Measurements from ENCODE around the gene SIRPG.

SIRPG gene

DNA sequence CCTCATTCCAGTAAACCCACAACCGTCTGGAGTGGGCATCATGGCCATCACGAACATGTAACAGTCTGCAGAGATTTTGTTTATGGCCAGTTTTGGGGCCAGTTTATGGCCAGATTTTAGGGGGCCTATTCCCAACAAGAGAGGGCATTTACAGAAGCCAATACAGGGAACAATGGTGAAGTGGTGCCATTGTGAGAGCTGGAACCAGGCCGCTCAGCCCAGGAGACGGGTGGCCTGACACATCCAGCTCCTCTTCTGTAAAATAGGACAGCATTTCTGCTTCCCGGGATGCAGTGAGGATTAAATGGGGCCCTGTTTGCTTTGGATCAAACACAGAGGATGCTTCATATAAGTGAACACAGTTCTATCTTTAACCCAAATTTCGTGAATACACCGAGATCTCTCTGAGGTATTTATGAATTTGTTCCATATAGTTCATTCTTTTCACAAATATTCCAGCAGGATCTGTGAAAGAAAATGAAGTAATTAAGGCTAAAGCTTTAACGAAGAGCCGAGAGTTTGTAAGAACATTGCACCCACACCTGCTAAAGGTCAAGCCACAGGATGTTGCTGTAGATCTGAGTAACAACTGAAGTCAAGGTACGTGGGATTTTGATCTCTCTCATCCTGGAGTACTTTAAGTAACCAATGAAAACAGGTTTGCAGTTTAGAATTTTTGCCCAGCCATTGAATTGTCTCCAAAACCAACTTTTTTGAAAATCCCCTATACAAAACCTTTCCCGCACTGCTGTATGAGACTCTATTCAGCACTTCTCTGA lies 14.5 kb upstream of the SIRPG start:
- no peak for DNase-seq
- ChIA-PET POLR2A (no interaction called here), CTCF (no interaction called here)
- H3K27ac ChIP-seq (ENCODE audit: insufficient read depth in 1 of 2, low read depth in 1 of 2, low read length in 2 of 2, poor library complexity in 1 of 2, severe bottlenecking in 2 of 2): no peak overlapping the region
- H3K4me1 ChIP-seq (ENCODE audit: control extremely low read depth in 1 of 4, control insufficient read depth in 4 of 4, insufficient read depth in 4 of 4, low read length in 3 of 4): no peaks in the 10 kb centered on the region
- H3K9me3 ChIP-seq (ENCODE audit: control extremely low read depth in 1 of 5, control insufficient read depth in 4 of 5, insufficient read depth in 2 of 5, low read depth in 1 of 5, low read length in 4 of 5): peaks cover 0 to 9% (median 0%) of the 10 kb centered on the region in 5 experiments
- peaks cover 0 to 62% (median 9%) of the 10 kb centered on the region in 5 experiments for H3K27me3 ChIP-seq (replicated peaks in 2 of 5; ENCODE audit: control insufficient read depth in 4 of 5, insufficient read depth in 5 of 5, low read length in 4 of 5)
- H3K36me3 ChIP-seq (ENCODE audit: control insufficient read depth in 4 of 4, insufficient read depth in 4 of 4, low read length in 3 of 4): no peaks in the 10 kb centered on the region
- WGBS (ENCODE audit: insufficient coverage): 85% methylated on average over 8 of the region's 11 CpGs
- H3K4me3 ChIP-seq (ENCODE audit: control insufficient read depth in 1 of 7, extremely low read depth in 1 of 7, insufficient read depth in 4 of 7, low read depth in 2 of 7, low read length in 6 of 7): no peak overlapping the region

DNA sequence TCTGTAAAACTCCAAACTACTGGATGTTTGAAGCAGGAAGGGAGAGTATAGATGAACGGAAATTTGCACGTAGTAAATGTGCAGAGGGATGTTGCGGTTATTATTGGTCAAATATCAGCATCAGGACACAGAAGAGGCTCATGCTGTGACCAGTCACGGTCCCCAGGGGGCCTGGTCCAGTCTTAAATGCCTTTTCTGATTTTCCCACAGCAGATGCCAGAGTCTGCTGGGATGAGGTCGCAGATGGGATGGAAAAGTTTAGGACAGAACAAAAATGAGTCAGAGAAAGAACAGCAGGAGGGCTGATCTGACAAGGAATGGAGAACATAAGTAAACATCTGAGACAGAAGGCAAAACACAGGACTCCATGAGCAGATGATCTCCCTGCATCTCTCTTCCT lies 11.7 kb upstream of the SIRPG start:
- H3K4me1 ChIP-seq (ENCODE audit: control extremely low read depth in 1 of 4, control insufficient read depth in 4 of 4, insufficient read depth in 4 of 4, low read length in 3 of 4): peaks cover 0 to 8% (median 0%) of the 10 kb centered on the region in 4 experiments
- POLR2A ChIA-PET: no interaction called here
- no peak overlapping the region for H3K4me3 ChIP-seq (ENCODE audit: control insufficient read depth in 1 of 7, extremely low read depth in 1 of 7, insufficient read depth in 4 of 7, low read depth in 2 of 7, low read length in 6 of 7)
- WGBS (ENCODE audit: insufficient coverage): 98% methylated on average over 5 of the region's 5 CpGs
- CTCF ChIA-PET: no interaction called here
- peaks cover 0 to 41% (median 4%) of the 10 kb centered on the region in 5 experiments for H3K27me3 ChIP-seq (replicated peaks in 2 of 5; ENCODE audit: control insufficient read depth in 4 of 5, insufficient read depth in 5 of 5, low read length in 4 of 5)
- H3K36me3 ChIP-seq (ENCODE audit: control insufficient read depth in 4 of 4, insufficient read depth in 4 of 4, low read length in 3 of 4): no peaks in the 10 kb centered on the region
- no peak for DNase-seq
- peaks cover 0 to 9% (median 0%) of the 10 kb centered on the region in 5 experiments for H3K9me3 ChIP-seq (ENCODE audit: control extremely low read depth in 1 of 5, control insufficient read depth in 4 of 5, insufficient read depth in 2 of 5, low read depth in 1 of 5, low read length in 4 of 5)
- no peak overlapping the region for H3K27ac ChIP-seq (ENCODE audit: insufficient read depth in 1 of 2, low read depth in 1 of 2, low read length in 2 of 2, poor library complexity in 1 of 2, severe bottlenecking in 2 of 2)

DNA sequence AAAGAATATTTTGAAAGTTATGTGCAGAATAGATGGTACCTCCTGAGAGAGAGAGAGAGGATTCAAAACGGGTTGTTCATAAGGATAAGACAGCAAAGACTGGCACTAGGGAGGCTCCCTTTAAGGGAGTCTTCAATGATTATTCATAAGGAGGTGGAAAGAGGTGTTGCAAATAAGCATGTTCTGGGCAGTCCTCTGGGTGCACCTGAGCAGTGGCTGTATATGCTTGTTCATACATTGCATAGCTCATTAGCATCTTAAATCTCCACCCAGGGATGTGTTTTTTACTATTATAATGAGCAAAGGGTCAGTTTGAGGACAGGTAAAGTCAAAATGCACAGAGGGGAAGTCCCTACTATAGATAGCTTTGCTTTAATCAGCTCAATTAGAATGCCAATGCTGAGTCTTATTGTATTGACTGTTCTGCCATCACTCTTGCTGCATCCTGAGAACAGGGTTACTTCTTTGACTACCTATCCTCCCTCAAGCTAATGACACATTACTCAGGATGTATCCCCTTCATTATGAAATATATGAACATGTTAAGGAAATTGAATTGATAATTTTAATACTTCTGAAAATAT lies 10.0 kb upstream of the SIRPG start:
- Histone ChIP-seq H3K9me3 (ENCODE audit: control extremely low read depth in 1 of 5, control insufficient read depth in 4 of 5, insufficient read depth in 2 of 5, low read depth in 1 of 5, low read length in 4 of 5) (peaks cover 0 to 9% (median 0%) of the 10 kb centered on the region in 5 experiments), H3K4me1 (ENCODE audit: control extremely low read depth in 1 of 4, control insufficient read depth in 4 of 4, insufficient read depth in 4 of 4, low read length in 3 of 4) (peaks cover 0 to 8% (median 1%) of the 10 kb centered on the region in 4 experiments), H3K36me3 (ENCODE audit: control insufficient read depth in 4 of 4, insufficient read depth in 4 of 4, low read length in 3 of 4) (no peaks in the 10 kb centered on the region), H3K27ac (ENCODE audit: insufficient read depth in 1 of 2, low read depth in 1 of 2, low read length in 2 of 2, poor library complexity in 1 of 2, severe bottlenecking in 2 of 2) (no peak overlapping the region), H3K27me3 (replicated peaks in 2 of 5; ENCODE audit: control insufficient read depth in 4 of 5, insufficient read depth in 5 of 5, low read length in 4 of 5) (peaks cover 0 to 36% (median 3%) of the 10 kb centered on the region in 5 experiments), H3K4me3 (ENCODE audit: control insufficient read depth in 1 of 7, extremely low read depth in 1 of 7, insufficient read depth in 4 of 7, low read depth in 2 of 7, low read length in 6 of 7) (no peak overlapping the region)
- no peak for DNase-seq
- CTCF ChIA-PET: no interaction called here
- POLR2A ChIA-PET: no interaction called here
- 50% methylated on average over 1 of the region's 1 CpG for WGBS (ENCODE audit: insufficient coverage)

DNA sequence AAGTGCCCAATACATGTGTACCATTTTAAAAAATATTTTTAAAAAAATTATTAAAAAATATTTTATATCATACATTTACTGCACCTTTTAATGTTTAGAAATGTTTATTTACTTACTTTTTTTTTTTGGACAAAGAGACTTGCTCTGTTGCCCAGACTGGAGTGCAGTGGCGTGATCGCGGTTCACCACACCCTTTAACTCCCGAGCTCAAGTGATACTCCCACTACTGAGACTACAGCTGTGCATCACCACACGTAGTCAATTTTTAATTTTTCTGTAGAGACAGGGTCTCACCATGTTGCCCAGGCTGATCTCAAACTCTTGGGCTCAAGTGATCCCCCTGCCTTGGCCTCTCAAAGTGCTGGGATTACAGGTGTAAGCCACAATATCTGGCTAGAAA lies 9.2 kb upstream of the SIRPG start:
- DNase-seq: no peak
- WGBS (ENCODE audit: insufficient coverage): 98% methylated on average over 5 of the region's 5 CpGs
- no peaks in the 10 kb centered on the region for H3K36me3 ChIP-seq (ENCODE audit: control insufficient read depth in 4 of 4, insufficient read depth in 4 of 4, low read length in 3 of 4)
- H3K27ac ChIP-seq (ENCODE audit: insufficient read depth in 1 of 2, low read depth in 1 of 2, low read length in 2 of 2, poor library complexity in 1 of 2, severe bottlenecking in 2 of 2): no peak overlapping the region
- H3K4me1 ChIP-seq (ENCODE audit: control extremely low read depth in 1 of 4, control insufficient read depth in 4 of 4, insufficient read depth in 4 of 4, low read length in 3 of 4): peaks cover 0 to 8% (median 1%) of the 10 kb centered on the region in 4 experiments
- CTCF ChIA-PET: interaction anchor here (1.2 kb wide), 1 partner anchor 10 kb away, joined by 3 read pairs; no protein-coding TSS in a partner anchor
- H3K27me3 ChIP-seq (replicated peaks in 2 of 5; ENCODE audit: control insufficient read depth in 4 of 5, insufficient read depth in 5 of 5, low read length in 4 of 5): peaks cover 0 to 29% (median 6%) of the 10 kb centered on the region in 5 experiments
- POLR2A ChIA-PET: no interaction called here
- no peak overlapping the region for H3K4me3 ChIP-seq (ENCODE audit: control insufficient read depth in 1 of 7, extremely low read depth in 1 of 7, insufficient read depth in 4 of 7, low read depth in 2 of 7, low read length in 6 of 7)
- peaks cover 0 to 7% (median 0%) of the 10 kb centered on the region in 5 experiments for H3K9me3 ChIP-seq (ENCODE audit: control extremely low read depth in 1 of 5, control insufficient read depth in 4 of 5, insufficient read depth in 2 of 5, low read depth in 1 of 5, low read length in 4 of 5)

DNA sequence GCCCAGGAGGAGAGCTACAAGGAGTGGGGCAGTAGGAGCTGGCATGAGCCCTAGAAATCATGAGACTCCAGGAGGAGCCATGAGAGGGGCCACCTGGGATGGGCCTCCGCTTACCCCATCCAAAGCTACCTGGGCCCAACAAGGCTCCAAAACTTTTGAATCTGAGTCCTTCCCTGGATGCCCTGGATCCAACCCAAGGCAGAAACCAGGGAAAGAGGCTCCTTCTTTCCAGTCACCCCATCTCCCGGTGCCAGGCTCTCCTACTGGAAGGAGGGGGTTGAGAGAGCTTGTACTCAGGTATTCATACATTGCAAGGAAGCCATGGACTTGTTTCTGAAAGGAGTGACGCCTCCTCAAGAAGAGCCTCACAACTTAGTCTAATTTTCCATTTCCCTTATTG lies 7.8 kb upstream of the SIRPG start:
- Histone ChIP-seq H3K4me3 (ENCODE audit: control insufficient read depth in 1 of 7, extremely low read depth in 1 of 7, insufficient read depth in 4 of 7, low read depth in 2 of 7, low read length in 6 of 7) (no peak overlapping the region), H3K27me3 (replicated peaks in 2 of 5; ENCODE audit: control insufficient read depth in 4 of 5, insufficient read depth in 5 of 5, low read length in 4 of 5) (peaks cover 0 to 30% (median 13%) of the 10 kb centered on the region in 5 experiments), H3K27ac (ENCODE audit: insufficient read depth in 1 of 2, low read depth in 1 of 2, low read length in 2 of 2, poor library complexity in 1 of 2, severe bottlenecking in 2 of 2) (no peak overlapping the region), H3K4me1 (ENCODE audit: control extremely low read depth in 1 of 4, control insufficient read depth in 4 of 4, insufficient read depth in 4 of 4, low read length in 3 of 4) (peaks cover 0 to 8% (median 1%) of the 10 kb centered on the region in 4 experiments), H3K9me3 (ENCODE audit: control extremely low read depth in 1 of 5, control insufficient read depth in 4 of 5, insufficient read depth in 2 of 5, low read depth in 1 of 5, low read length in 4 of 5) (no peaks in the 10 kb centered on the region), H3K36me3 (ENCODE audit: control insufficient read depth in 4 of 4, insufficient read depth in 4 of 4, low read length in 3 of 4) (no peaks in the 10 kb centered on the region)
- no peak for DNase-seq
- ChIA-PET POLR2A (no interaction called here), CTCF (no interaction called here)
- 100% methylated on average over 2 of the region's 3 CpGs for WGBS (ENCODE audit: insufficient coverage)

DNA sequence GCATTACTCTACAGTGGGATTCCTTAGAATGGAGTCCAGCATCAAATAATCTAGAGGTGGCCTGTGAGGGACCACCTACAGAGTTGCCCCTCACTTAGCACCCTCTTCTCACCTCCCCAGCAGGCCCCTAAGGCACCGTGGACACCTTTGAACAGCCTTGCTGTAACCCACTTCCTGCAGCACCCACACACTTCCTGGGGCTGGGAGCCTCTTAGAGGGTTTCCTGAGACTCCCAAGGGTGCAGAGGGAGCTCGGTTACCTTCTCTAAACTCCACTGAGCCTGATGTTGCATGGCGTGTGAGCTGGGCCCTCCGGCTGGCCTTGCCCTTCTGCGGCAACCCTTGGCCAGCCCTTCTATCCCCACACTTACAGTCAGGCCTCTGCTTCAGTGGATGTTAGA lies 7.3 kb upstream of the SIRPG start:
- Histone ChIP-seq H3K9me3 (ENCODE audit: control extremely low read depth in 1 of 5, control insufficient read depth in 4 of 5, insufficient read depth in 2 of 5, low read depth in 1 of 5, low read length in 4 of 5) (no peaks in the 10 kb centered on the region), H3K27me3 (replicated peaks in 2 of 5; ENCODE audit: control insufficient read depth in 4 of 5, insufficient read depth in 5 of 5, low read length in 4 of 5) (peaks cover 0 to 30% (median 13%) of the 10 kb centered on the region in 5 experiments), H3K27ac (ENCODE audit: insufficient read depth in 1 of 2, low read depth in 1 of 2, low read length in 2 of 2, poor library complexity in 1 of 2, severe bottlenecking in 2 of 2) (no peak overlapping the region), H3K36me3 (ENCODE audit: control insufficient read depth in 4 of 4, insufficient read depth in 4 of 4, low read length in 3 of 4) (no peaks in the 10 kb centered on the region), H3K4me3 (ENCODE audit: control insufficient read depth in 1 of 7, extremely low read depth in 1 of 7, insufficient read depth in 4 of 7, low read depth in 2 of 7, low read length in 6 of 7) (no peak overlapping the region), H3K4me1 (ENCODE audit: control extremely low read depth in 1 of 4, control insufficient read depth in 4 of 4, insufficient read depth in 4 of 4, low read length in 3 of 4) (peaks cover 0 to 8% (median 1%) of the 10 kb centered on the region in 4 experiments)
- 0% methylated on average over 1 of the region's 5 CpGs for whole genome bisulfite sequencing (ENCODE audit: insufficient coverage)
- ChIA-PET CTCF (no interaction called here), POLR2A (no interaction called here)
- DNase-seq: no peak

DNA sequence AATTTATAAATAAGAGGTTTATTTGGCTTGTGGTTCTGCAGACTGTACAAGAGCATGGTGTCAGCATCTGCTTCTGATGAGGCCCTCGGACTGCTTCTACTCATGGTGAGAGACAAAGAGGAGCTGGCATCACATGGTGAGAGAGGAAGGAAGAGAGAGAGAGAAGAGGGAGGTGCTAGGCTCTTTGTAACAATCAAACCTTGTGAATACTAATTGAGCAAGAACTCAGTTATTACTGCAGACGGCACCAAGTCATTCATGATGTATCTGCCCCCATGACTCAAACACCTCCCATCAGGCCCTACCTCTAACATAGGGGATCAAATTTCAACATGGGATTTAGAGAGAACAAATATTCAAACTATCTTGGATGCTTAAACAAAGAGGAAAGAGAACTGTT lies 6.3 kb upstream of the SIRPG start:
- no peak for DNase-seq
- H3K9me3 ChIP-seq (ENCODE audit: control extremely low read depth in 1 of 5, control insufficient read depth in 4 of 5, insufficient read depth in 2 of 5, low read depth in 1 of 5, low read length in 4 of 5): no peaks in the 10 kb centered on the region
- peaks cover 0 to 25% (median 13%) of the 10 kb centered on the region in 5 experiments for H3K27me3 ChIP-seq (replicated peaks in 2 of 5; ENCODE audit: control insufficient read depth in 4 of 5, insufficient read depth in 5 of 5, low read length in 4 of 5)
- H3K27ac ChIP-seq (ENCODE audit: insufficient read depth in 1 of 2, low read depth in 1 of 2, low read length in 2 of 2, poor library complexity in 1 of 2, severe bottlenecking in 2 of 2): no peak overlapping the region
- 86% methylated on average over 1 of the region's 2 CpGs for WGBS (ENCODE audit: insufficient coverage)
- CTCF ChIA-PET: no interaction called here
- POLR2A ChIA-PET: no interaction called here
- no peak overlapping the region for H3K4me3 ChIP-seq (ENCODE audit: control insufficient read depth in 1 of 7, extremely low read depth in 1 of 7, insufficient read depth in 4 of 7, low read depth in 2 of 7, low read length in 6 of 7)
- peaks cover 0 to 8% (median 1%) of the 10 kb centered on the region in 4 experiments for H3K4me1 ChIP-seq (ENCODE audit: control extremely low read depth in 1 of 4, control insufficient read depth in 4 of 4, insufficient read depth in 4 of 4, low read length in 3 of 4)
- H3K36me3 ChIP-seq (ENCODE audit: control insufficient read depth in 4 of 4, insufficient read depth in 4 of 4, low read length in 3 of 4): no peaks in the 10 kb centered on the region

Measured in common myeloid progenitor, CD34-positive (primary cell).